K562 (cell line): ENCODE data around the gene ZNF473. TPM values are rescaled to one million over a fixed set of nuclear protein-coding genes. Genes with fewer than 3 reads are reported as not detected.
A peak's percentile ranks its signal among the peaks of the same experiment; 100 is the strongest.

ENCODE experiments used
- ATAC-seq: fragments of 200-7000 bp; cut with Tn5 transposase; 3 replicates; pipeline ENCODE4 v1.9.1; 2020; ENCODE audit warnings: moderate library complexity
- BruUV-seq: library from RNA; stranded (reverse); fragments of 400-500 nt; replicated peaks from 2 replicates; lab custom pipeline; 2021; lab: Mats Ljungman, UMichigan
- CTCF ChIA-PET: fragments of 300-600 bp; formaldehyde crosslinking; extraction: SDS; loops from one replicate; lab custom pipeline; 2021; ENCODE audit warnings: low intra/inter-chr PET ratio; lab: Yijun Ruan, JAX
- POLR2A ChIA-PET: fragments of 300-600, 350-650 bp; sonication (Branson Sonifier 250); formaldehyde crosslinking; extraction: SDS; loops from one replicate; lab custom pipeline; 2021; ENCODE audit warnings: antibody characterized with exemption, inconsistent platforms; lab: Yijun Ruan, JAX
- DNase-seq, 4 experiments: peaks; one replicate each; pipeline versions ENCODE4 v3.0.0 to v3.0.0-alpha.2; 2011 to 2018; ENCODE audit warnings: low spot score in 3 of 4, mixed read lengths in 3 of 4; ENCODE audit errors: extremely low read depth in 1 of 4
- FAIRE-seq: peaks from 2 replicates; lab custom pipeline; 2011; peaks lifted over from hg19 to GRCh38; lab: Jason Lieb, UNC
- H2AFZ ChIP-seq: 2 replicates; pipeline ENCODE4 v1.6.0; 2011; ENCODE audit warnings: low read depth, low read length, control low read depth, inconsistent platforms
- H3K27ac ChIP-seq: fragments of 200-600 bp; 3 replicates; pipeline ENCODE4 v1.8.0; 2011; ENCODE audit warnings: low read depth, mild to moderate bottlenecking, control low read depth, inconsistent platforms, low read length, moderate library complexity, mixed read lengths; ENCODE audit errors: extremely low read depth
- H3K27me3 ChIP-seq, 2 experiments: fragments of 300-600 bp in 1 of 2; 2 replicates in 1 of 2; 3 replicates in 1 of 2; pipeline versions ENCODE4 v1.6.0 to v1.8.0; 2011; ENCODE audit warnings: inconsistent platforms in 2 of 2, low read length in 2 of 2, mild to moderate bottlenecking in 1 of 2, mixed read lengths in 1 of 2, moderate library complexity in 1 of 2; ENCODE audit not compliant: control insufficient read depth in 2 of 2, insufficient read depth in 2 of 2
- H3K36me3 ChIP-seq: fragments of 300-600 bp; 3 replicates; pipeline ENCODE4 v1.8.0; 2011; ENCODE audit warnings: mild to moderate bottlenecking, low read length, inconsistent platforms; ENCODE audit not compliant: control insufficient read depth, insufficient read depth
- H3K4me1 ChIP-seq, 2 experiments: fragments of 200-600 bp in 1 of 2; replicated peaks in 1 of 2; 2 replicates in 1 of 2; 3 replicates in 1 of 2; pipeline versions ENCODE4 v1.5.1 to v1.8.0; 2011; ENCODE audit warnings: inconsistent platforms in 2 of 2, low read length in 2 of 2, mild to moderate bottlenecking in 1 of 2, mixed read lengths in 1 of 2, moderate library complexity in 1 of 2; ENCODE audit not compliant: control insufficient read depth in 2 of 2, insufficient read depth in 2 of 2
- H3K4me2 ChIP-seq: 2 replicates; pipeline ENCODE4 v1.6.1; 2011; ENCODE audit warnings: low read length, control low read depth, inconsistent platforms, mixed read lengths; ENCODE audit not compliant: insufficient read depth
- H3K4me3 ChIP-seq: fragments of 200-600 bp; sonication (generic), shearing (Covaris generic); 2 replicates; pipeline ENCODE4 v1.5.1; 2016; ENCODE audit warnings: control low read depth, inconsistent platforms
- H3K79me2 ChIP-seq: fragments of 200-600 bp; 3 replicates; pipeline ENCODE4 v1.8.0; 2011; ENCODE audit warnings: low read length, inconsistent platforms; ENCODE audit not compliant: control insufficient read depth, insufficient read depth
- H3K9ac ChIP-seq, 2 experiments: 2 replicates each; pipeline versions ENCODE4 v1.6.0 to v1.6.1; 2011; ENCODE audit warnings: low read depth in 2 of 2, low read length in 2 of 2, control low read depth in 1 of 2, inconsistent platforms in 1 of 2, mild to moderate bottlenecking in 1 of 2, mixed read lengths in 1 of 2; ENCODE audit not compliant: insufficient read depth in 1 of 2
- H3K9me1 ChIP-seq: one replicate; pipeline ENCODE4 v1.6.0; 2011; ENCODE audit warnings: inconsistent platforms, mild to moderate bottlenecking, low read length, moderate library complexity; ENCODE audit not compliant: control insufficient read depth, insufficient read depth
- H3K9me3 ChIP-seq: replicated peaks from 2 replicates; pipeline ENCODE4 v1.5.1; 2011; ENCODE audit warnings: low read depth, low read length, inconsistent platforms; ENCODE audit not compliant: control insufficient read depth, insufficient read depth
- H4K20me1 ChIP-seq: replicated peaks from 2 replicates; pipeline ENCODE4 v1.6.1; 2011; ENCODE audit warnings: low read length, inconsistent platforms, mixed read lengths; ENCODE audit not compliant: control insufficient read depth, insufficient read depth
- NBN ChIP-seq: fragments of 450-650 bp; IDR thresholded peaks from 2 replicates; pipeline ENCODE4 v1.6.1; 2016; ENCODE audit warnings: low read depth, mild to moderate bottlenecking
- SRSF3 ChIP-seq: fragments of 200-400 bp; formaldehyde crosslinking; IDR thresholded peaks from 2 replicates; pipeline ENCODE4 v1.6.1; 2016; ENCODE audit warnings: mild to moderate bottlenecking, low read length, moderate library complexity; ENCODE audit not compliant: insufficient read depth
- SUPT5H ChIP-seq: fragments of 450-650 bp; IDR thresholded peaks from 2 replicates; pipeline ENCODE4 v1.6.1; 2016
- ZNF133 ChIP-seq: fragments of 250-450 bp; sonication (Bioruptor Pico); IDR thresholded peaks from 2 replicates; pipeline ENCODE4 v1.4.0; 2020; ENCODE audit warnings: mild to moderate bottlenecking
- ZNF143 ChIP-seq: sonication (generic); formaldehyde crosslinking; IDR thresholded peaks from 2 replicates; pipeline ENCODE4 v1.9.0; 2022; ENCODE audit warnings: mild to moderate bottlenecking, missing genetic modification reagents
- ZNF212 ChIP-seq: fragments of 450-650 bp; formaldehyde crosslinking; IDR thresholded peaks from 2 replicates; pipeline ENCODE4 v1.4.0; 2020; ENCODE audit warnings: mild to moderate bottlenecking
- WGBS: fragments of 100-300 bp; shearing (Covaris generic); methylation state at CpG from one replicate; pipeline ENCODE4 v1.1.6; 2016; ENCODE audit warnings: low coverage, mixed read lengths; ENCODE audit not compliant: insufficient coverage; ENCODE audit errors: missing lambda C conversion rate; 5-methylcytosine and 5-hydroxymethylcytosine counted together
- in situ Hi-C: fragments of 300-500 bp; cut with MboI; formaldehyde crosslinking; loops from 4 replicates; pipeline ENCODE4 v1.15.0; 2018; ENCODE audit warnings: inconsistent platforms, mixed read lengths
- intact Hi-C: fragments of 100-400 bp; cut with micrococcal nuclease; formaldehyde crosslinking; loops from 2 replicates; pipeline ENCODE4 v1.14.2; 2022
- polyA plus RNA-seq, 8 experiments: library from polyadenylated mRNA; depleted of rRNA in 4 of 8; stranded (reverse) in 5 of 8; unstranded in 3 of 8; fragments of >200 nt; fragmentation: Nextera tagmentation in 2 of 8; fragmentation: Illumina TruSeq in 1 of 8; extraction: Ambion mirVana in 2 of 8; extraction: Trizol in 1 of 8; gene quantifications; 2 replicates each; pipeline versions ENCODE4 v1.2.1 to v1.2.3, GENCODE V29; 2011 to 2014; ENCODE audit warnings: inconsistent platforms in 1 of 8, missing spikeins in 1 of 8
- total RNA-seq, 7 experiments: library from RNA; depleted of rRNA in 6 of 7; stranded (reverse); fragments of >200 nt in 6 of 7; fragmentation: Illumina TruSeq in 2 of 7; extraction: Trizol in 2 of 7; gene quantifications; 2 replicates each; pipeline versions ENCODE4 v1.2.1 to v1.2.3, GENCODE V29; 2011 to 2021; ENCODE audit warnings: low replicate concordance in 1 of 7
- TF ChIP-seq, protein P1 (sequence below): sonication (generic); formaldehyde crosslinking; IDR thresholded peaks from 2 replicates; pipeline ENCODE4 v1.8.1; 2022; ENCODE audit warnings: missing genetic modification reagents
- TF ChIP-seq, protein P2 (sequence below): fragments of 150-350 bp; IDR thresholded peaks from 2 replicates; pipeline ENCODE4 v1.6.1; 2014; ENCODE audit warnings: low read depth, mild to moderate bottlenecking, low read length, borderline replicate concordance

ZNF473 gene
- total and polyA plus RNA-seq, 9 of the 15 experiments (the other 6 are each of a cell fraction or from before 2014, with no cell fraction given): 8.2 to 34.0 (median 28.5) TPM

DNA sequence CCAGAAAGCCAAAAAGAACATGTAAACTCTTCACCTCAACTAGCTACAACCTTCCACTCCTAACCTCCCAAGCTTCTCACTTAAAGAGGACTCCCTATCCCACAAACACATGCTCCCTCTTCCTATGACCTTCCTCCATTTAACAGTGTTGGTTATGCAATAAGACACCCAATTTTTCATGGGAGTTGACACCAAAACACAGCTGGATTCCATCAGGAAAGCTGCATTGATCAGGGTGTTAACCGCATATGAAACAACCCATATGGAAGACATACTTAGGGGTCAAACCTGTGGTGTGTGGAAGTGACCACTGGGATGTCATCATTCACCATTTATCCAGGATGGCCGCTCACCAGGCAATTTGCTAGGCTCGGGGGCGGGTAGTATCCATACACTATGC is 21.9 kb downstream of the ZNF473 start:
- no peak overlapping the region for H2AFZ ChIP-seq
- TF ChIP-seq ZNF133 (CRISPR knock-in tag): no peak
- peak; percentile 45; the same call in 1 of the 2 replicates for TF ChIP-seq SUPT5H
- H4K20me1 ChIP-seq: no peaks in the 10 kb centered on the region
- DNase-seq (no peak), FAIRE-seq (no peak), ATAC-seq (no peak)
- peaks cover 54% of the 10 kb centered on the region for H3K36me3 ChIP-seq
- intact Hi-C loops (no loop called here), in situ Hi-C loops (no loop called here)
- H3K4me1 ChIP-seq: peaks cover 7 to 11% of the 10 kb centered on the region in 2 experiments; a peak in 4 of 5 replicates
- H3K4me2 ChIP-seq: no peak overlapping the region
- H3K27ac ChIP-seq: no peak overlapping the region
- ChIA-PET POLR2A (interaction anchor here (0.9 to 1.1 kb wide), 2 partner anchors 23 to 45 kb away, joined by 3 to 6 read pairs; partner anchors contain the start of gene VRK3), CTCF (interaction anchor here (0.5 kb wide), 1 partner anchor 336 kb away, joined by 5 read pairs; no protein-coding TSS in a partner anchor)
- H3K9me3 ChIP-seq: peaks cover 54% of the 10 kb centered on the region
- no peak overlapping the region for H3K9ac ChIP-seq
- H3K4me3 ChIP-seq: no peak overlapping the region
- no peaks in the 10 kb centered on the region for H3K27me3 ChIP-seq
- no TSS peak for BruUV-seq
- H3K79me2 ChIP-seq: no peaks in the 10 kb centered on the region; the same call in 2 of the 3 replicates
- no peaks in the 10 kb centered on the region for H3K9me1 ChIP-seq
- WGBS: 92% methylated on average over 4 of the region's 4 CpGs

DNA sequence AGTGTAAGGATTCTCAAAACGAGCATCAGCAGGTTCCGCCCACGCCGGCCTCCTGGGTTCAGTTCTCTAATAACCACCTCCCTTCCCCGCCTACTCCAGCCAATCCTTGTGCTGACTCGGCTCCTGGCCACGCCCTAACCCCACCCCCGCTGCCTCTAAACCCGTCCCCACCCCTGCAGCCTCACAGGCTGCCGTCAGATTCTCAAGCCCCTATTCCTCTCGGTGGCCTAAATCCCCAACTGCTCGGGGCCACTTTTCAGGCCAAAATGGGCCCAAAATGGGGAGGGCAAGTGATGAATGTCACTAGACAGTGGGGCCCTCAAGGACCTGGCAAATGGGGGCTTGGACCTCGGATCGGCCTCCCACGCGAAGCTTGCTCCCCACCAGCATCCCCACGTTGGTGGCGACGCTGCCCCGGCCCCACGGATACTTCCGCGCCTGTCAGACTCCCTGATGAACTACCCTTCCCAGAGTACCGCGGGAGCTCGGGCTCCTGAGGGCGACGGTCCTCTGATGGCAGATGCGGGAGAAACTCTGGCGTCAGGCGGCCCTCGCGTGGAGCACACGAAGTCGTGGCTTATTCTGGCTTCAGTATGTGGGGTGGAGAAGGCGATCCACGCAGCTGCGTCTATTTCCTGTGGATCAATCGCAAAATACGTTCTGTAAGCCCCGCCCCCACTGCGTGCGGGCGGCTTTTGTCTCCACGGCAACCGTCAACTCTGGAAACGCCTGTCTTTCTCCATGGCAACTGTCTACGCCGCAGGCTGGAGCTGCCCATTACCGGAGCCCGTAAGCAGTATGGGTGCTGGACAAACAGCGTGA is 24.8 kb downstream of the ZNF473 start:
- Histone ChIP-seq H3K4me1 (peaks cover 10 to 11% of the 10 kb centered on the region in 2 experiments; a peak in 4 of 5 replicates), H3K36me3 (peaks cover 27% of the 10 kb centered on the region), H3K9me3 (peaks cover 29% of the 10 kb centered on the region), H3K9me1 (no peaks in the 10 kb centered on the region), H3K4me2 (peak overlapping the region; percentile 84), H2AFZ (peak overlapping the region; percentile 78), H3K9ac (peak overlapping the region; percentile 40 to 77; a peak in 3 of 4 replicates), H3K27me3 (no peaks in the 10 kb centered on the region), H4K20me1 (no peaks in the 10 kb centered on the region), H3K79me2 (no peaks in the 10 kb centered on the region; the same call in 2 of the 3 replicates), H3K4me3 (peak overlapping the region; percentile 52), H3K27ac (no peak overlapping the region)
- in situ Hi-C loops (no loop called here), intact Hi-C loops (no loop called here)
- ChIA-PET POLR2A (interaction anchor here (0.5 to 2.1 kb wide), 10 partner anchors 10 to 914 kb away, joined by 3 to 7 read pairs (median 3); partner anchors contain the start of genes NUP62, VRK3 and ZNF473), CTCF (interaction anchor here (0.6 kb wide), 1 partner anchor 44 kb away, joined by 3 read pairs; no protein-coding TSS in a partner anchor)
- FAIRE-seq (peak; percentile 69), DNase-seq (peak; percentile 78 to 90 (median 87)), ATAC-seq (peak; percentile 96)
- under 1% methylated on average over 52 of the region's 52 CpGs for WGBS
- BruUV-seq: no TSS peak
- TF ChIP-seq ZNF212: no peak
- TF ChIP-seq SRSF3: no peak
- TF ChIP-seq ZNF143 (CRISPR knock-in tag): peak; percentile 69
- TF ChIP-seq, protein P1, sequence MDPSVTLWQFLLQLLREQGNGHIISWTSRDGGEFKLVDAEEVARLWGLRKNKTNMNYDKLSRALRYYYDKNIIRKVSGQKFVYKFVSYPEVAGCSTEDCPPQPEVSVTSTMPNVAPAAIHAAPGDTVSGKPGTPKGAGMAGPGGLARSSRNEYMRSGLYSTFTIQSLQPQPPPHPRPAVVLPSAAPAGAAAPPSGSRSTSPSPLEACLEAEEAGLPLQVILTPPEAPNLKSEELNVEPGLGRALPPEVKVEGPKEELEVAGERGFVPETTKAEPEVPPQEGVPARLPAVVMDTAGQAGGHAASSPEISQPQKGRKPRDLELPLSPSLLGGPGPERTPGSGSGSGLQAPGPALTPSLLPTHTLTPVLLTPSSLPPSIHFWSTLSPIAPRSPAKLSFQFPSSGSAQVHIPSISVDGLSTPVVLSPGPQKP (CRISPR knock-in tag): no peak
- TF ChIP-seq, protein P2, sequence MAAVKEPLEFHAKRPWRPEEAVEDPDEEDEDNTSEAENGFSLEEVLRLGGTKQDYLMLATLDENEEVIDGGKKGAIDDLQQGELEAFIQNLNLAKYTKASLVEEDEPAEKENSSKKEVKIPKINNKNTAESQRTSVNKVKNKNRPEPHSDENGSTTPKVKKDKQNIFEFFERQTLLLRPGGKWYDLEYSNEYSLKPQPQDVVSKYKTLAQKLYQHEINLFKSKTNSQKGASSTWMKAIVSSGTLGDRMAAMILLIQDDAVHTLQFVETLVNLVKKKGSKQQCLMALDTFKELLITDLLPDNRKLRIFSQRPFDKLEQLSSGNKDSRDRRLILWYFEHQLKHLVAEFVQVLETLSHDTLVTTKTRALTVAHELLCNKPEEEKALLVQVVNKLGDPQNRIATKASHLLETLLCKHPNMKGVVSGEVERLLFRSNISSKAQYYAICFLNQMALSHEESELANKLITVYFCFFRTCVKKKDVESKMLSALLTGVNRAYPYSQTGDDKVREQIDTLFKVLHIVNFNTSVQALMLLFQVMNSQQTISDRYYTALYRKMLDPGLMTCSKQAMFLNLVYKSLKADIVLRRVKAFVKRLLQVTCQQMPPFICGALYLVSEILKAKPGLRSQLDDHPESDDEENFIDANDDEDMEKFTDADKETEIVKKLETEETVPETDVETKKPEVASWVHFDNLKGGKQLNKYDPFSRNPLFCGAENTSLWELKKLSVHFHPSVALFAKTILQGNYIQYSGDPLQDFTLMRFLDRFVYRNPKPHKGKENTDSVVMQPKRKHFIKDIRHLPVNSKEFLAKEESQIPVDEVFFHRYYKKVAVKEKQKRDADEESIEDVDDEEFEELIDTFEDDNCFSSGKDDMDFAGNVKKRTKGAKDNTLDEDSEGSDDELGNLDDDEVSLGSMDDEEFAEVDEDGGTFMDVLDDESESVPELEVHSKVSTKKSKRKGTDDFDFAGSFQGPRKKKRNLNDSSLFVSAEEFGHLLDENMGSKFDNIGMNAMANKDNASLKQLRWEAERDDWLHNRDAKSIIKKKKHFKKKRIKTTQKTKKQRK: no peak
- no peak for TF ChIP-seq NBN
